Iris pigment epithelial cell (primary cell): ENCODE data around the gene TMEM255B.
"Not testable (repeated sequence)": the region's sequence is repeated elsewhere in the genome, so short reads cannot be mapped to it uniquely, and the experiment has no call there.

Experiments used
- DNase-seq: peaks from one replicate; pipeline ENCODE4 v3.0.0-alpha.2; 2011; ENCODE audit warnings: low read depth

Gene TMEM255B

DNA sequence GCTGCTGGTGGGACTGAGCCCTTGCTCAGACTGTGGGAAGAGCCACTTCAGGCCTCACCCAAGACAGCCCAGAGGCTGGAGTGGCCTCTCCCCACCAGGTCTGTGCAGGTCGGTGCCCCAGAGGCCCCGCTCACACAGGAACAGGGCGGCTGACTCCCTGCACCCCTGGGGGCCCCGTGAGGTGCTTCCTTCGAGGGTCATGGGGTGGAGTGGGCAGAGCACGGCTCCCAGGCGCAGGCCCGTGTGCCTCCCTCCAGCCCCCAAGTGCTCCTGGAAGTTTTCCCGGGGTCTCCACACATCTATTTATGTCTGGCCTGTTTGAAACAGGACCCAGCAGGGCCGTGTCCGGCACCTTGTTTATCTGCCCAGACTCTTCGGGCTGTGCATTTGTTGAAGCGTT lies 9.5 kb upstream of the TMEM255B start:
- no peak for DNase-seq

DNA sequence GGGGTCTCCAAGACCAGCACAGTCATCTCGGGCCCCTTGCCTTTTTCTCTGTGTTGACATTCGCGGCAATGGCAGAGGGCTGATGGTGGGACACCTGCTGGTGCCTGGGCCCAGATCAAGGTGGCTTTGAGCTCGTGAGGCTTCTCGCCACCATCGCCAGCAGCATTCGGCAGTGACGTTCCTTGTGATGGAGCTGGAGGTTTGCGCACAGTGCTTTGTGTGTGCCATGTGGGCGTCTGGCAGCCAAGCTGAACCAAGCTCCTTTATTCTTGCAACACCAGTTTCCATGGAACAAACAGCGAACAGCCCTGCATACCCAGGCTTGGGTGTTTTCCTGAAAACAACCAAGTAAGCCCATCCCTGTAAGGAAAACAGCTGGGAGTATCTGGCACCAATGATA lies 9.1 kb upstream of the TMEM255B start:
- no peak for DNase-seq

- no peak for DNase-seq
Measured at GRCh38 chr13:113750554-113751399, 8.2 kb upstream of the TMEM255B start.

DNA sequence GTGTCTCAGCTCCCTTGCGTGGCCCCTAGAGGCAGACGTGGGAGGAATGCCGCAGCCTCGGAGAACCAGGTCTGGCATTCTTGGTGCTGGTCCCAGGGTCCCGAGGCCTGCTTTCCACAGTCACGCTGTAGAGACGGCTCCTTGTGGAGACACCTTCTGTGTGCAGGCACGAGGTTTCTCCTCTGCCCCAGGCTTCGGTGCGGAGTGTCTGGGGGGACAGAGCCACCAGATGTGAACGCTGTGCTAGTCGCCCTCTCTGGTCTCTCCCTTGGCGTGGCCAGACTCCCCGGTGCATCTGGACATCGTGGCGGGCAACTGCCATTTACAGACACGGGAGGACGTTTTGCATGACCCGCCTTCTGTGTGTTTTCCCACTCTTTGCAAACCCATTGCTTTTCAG lies 7.5 kb upstream of the TMEM255B start:
- DNase-seq = no peak

DNA sequence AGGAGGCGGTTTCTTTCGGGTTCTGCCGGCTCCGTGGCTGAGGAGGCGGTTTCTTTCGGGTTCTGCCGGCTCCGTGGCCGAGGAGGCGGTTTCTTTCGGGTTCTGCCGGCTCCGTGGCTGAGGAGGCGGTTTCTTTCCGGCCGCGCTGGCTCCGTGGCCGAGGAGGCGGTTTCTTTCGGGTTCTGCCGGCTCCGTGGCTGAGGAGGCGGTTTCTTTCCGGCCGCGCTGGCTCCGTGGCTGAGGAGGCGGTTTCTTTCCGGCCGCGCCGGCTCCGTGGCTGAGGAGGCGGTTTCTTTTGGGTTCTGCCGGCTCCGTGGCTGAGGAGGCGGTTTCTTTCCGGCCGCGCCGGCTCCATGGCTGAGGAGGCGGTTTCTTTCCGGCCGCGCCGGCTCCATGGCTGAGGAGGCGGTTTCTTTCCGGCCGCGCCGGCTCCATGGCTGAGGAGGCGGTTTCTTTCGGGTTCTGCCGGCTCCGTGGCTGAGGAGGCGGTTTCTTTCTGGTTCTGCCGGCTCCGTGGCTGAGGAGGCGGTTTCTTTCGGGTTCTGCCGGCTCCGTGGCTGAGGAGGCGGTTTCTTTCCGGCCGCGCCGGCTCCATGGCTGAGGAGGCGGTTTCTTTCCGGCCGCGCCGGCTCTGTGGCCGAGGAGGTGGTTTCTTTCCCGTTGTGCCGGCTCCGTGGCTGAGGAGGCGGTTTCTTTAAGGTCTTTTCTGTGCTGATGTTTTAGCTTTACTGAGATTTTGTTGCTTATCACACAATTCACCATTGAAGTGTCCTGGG lies 6.6 kb upstream of the TMEM255B start:
- DNase-seq = not testable (repeated sequence)

DNA sequence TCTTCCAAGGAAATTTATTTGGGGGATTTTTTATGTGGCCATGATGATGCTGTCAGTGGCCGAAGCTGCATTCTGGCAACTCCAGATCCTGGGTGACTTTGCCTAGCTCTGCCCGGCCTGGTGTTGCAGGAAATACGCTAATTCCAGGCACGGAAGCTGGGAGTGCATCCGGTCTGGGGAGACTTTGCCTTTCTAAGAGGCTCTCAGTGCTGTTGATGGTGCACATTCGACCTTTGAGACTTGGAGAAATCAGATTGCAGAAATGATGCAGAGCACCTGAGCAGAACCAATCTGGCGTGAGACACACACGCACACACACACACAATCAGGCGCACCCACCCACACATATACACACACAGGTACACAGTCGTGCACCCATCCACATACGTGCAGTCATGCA lies 5.9 kb upstream of the TMEM255B start:
- DNase-seq = no peak

- no peak for DNase-seq
Measured at GRCh38 chr13:113754242-113754641, 4.8 kb upstream of the TMEM255B start.

GRCh38 chr13:113754691-113755090 lies 4.3 kb upstream of the TMEM255B start:
- no peak for DNase-seq

DNA sequence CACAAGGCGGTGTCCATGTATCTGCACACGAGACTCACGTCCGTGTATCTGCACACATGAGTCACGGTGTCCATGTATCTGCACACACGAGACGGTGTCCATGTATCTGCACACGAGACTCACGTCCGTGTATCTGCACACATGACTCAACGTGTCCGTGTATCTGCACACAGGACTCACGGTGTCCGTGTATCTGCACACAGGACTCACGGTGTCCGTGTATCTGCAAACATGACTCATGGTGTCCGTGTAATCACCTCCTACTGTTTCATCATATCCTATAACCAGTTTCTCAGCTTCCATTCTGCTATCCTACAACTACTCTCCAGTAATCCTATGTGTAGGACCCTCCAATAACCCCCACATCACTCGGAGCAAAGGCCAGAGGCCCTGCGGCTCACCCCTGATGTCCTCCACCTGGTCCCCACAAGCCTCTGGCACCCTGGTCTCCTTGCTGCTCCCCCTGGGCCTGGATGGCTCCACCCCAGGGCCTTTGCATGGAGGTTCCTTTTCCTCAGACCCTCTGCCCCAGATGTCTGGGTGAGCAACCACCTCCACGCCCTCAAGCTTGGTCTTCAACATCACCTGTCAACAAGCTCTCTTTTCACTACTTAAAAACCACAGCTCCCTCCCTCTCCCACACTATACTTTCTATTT lies 2.5 kb upstream of the TMEM255B start:
- peak; percentile 47 for DNase-seq

GRCh38 chr13:113759525-113760137 lies 605 bp downstream of the TMEM255B start:
- peak; percentile 9 for DNase-seq

DNA sequence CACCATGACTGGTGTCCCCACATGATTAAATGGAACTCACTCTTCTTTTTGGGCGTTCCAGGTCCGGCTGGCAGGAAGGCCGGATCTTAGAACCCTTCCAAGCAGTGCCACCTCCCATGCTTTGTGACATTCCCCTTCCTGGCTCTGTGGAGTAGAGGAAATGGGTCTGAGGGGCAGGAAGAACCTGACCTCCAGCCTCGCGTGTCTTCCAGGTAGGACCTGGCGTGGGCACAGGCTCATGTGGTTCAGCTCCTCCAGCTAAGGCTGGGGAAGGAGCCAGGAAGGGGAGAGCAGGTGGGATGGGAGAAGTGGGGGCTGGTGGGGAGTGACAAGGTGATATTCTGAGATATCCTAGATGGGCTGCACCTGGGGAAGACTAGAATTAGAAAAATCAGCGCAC lies 2.1 kb downstream of the TMEM255B start:
- no peak for DNase-seq

GRCh38 chr13:113762075-113762474 lies 3.0 kb downstream of the TMEM255B start:
- DNase-seq = no peak

DNA sequence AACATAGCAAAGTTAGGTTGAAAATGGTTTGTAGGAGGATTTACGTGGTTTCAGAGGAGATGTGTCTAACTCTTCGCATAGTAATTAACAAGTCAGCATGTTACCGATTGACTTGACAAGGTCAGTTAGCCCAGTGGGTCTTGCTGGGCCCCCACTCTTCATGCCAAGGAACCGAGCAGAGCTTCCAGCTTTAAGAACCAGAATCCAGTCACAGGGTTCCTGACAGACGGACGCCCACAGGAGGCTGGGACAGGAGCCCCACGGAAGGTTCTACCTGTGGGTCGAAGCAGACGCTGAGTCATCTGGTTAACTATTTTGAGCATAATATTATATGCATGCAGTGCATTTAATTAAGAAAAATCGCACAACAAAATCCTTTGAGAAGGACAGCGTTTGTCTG lies 3.5 kb downstream of the TMEM255B start:
- no peak for DNase-seq

DNA sequence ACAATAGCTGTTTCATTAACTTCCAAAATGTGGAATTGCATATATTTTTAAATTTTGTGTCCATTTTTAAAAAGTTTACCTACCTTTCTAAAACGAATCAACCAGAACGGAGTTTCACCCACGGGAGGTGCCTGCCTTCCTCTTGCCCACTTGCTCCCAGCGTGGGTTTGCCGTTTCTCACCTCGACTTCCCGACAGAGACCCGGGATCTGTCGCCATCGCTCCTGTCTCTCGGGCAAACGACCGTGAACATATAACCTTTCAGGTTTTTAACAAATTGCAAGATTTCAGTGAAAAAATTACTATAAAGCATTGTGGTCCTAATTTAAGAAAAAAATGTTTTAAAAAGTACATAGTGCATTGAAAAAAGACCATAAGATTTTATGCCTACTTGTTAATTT lies 4.2 kb downstream of the TMEM255B start:
- DNase-seq = no peak

DNA sequence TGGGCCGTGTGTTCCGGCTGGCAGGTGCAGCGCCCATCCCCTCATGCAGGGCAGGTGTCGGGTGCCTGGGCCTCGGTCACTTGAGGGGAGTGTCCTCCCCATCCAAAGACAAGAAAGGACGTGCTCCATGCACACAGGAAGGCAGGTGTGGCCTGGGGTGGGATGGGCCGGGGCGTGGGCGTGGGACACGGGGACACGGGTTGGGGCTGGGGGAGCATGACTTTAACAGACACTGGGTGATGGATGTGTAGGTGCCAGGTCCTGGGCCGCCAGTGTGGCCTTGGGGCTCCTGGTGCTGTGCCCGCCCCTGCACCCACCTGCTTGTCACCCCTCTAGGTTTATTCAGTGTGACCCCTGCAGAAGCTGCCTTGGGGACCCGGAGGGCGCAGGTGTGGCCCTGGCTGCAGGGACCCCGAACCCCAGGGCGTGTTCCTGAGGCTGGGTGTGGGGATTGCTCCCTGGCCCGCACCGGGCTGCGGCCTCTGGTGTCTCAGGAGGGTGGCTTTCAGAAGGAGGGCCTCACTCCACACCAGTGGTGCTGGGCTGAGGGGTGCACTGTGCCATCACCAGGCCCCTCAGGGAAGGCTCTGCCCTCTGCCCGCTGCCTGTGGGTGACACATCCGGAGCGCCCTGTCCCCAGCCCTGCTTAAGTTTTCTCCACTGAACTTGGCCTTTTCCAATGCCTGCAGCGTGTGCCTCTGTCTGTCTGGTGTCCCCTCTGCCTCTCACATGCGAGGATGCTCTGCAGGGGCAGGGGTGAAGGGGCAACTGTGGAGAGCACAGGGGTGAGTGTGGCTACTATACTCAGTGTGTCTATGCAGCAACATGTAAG lies 5.2 kb downstream of the TMEM255B start:
- no peak for DNase-seq

DNA sequence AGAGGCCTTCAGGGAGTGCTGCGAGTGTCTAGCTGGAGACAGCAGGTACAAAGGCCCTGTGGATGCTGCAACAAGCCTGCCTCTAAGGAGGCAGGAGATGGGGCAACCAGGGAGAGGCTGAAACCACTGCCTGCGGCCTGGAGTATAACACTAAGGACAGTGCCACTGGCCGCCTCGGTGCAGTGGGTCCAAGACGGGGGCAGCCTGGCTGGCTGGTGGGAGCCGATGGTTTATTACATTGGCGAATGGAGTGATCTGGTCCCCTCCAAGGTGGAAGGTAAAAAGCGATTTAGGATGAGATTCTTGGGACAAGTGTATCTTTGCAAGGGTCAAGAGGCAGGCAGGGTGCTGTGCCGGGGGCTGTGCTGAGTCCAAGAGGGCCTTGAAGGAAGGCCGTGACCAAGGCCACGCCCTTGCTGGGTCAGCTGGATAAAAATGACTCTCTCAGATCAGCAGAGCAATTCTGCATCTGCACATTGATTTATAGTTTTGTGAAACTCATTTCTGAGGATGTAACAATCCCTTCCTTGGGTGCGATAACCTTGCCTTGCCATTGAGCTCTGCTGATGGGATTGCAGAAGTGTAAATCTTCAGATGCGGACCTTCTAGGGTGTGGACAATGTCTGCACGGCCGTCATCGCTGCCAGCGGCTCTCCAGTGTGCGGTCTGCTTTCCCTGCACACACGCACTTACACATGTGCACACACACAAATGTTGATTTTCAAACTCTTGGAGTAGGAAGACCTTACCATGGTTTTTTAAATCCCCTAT lies 6.0 kb downstream of the TMEM255B start:
- no peak for DNase-seq

DNA sequence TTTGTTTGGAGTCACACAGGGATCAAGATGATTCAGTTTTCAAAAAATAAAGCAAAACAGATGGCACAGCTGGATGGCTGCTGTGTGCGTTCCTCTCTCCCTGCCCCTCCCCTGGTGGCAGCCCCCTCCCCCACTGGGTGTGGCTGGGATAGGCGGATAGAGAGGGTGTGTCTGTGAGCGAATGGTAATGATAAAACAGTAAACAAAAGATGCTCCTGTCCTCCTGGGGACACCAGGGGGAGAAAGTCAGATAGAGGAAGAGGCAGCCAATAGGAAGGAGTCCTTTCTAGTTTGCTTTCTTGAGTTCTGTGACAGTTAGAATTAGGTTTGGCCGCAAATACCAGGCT lies 6.5 kb downstream of the TMEM255B start:
- DNase-seq = no peak

- DNase-seq = no peak
Measured at GRCh38 chr13:113766035-113766800, 7.2 kb downstream of the TMEM255B start.

DNA sequence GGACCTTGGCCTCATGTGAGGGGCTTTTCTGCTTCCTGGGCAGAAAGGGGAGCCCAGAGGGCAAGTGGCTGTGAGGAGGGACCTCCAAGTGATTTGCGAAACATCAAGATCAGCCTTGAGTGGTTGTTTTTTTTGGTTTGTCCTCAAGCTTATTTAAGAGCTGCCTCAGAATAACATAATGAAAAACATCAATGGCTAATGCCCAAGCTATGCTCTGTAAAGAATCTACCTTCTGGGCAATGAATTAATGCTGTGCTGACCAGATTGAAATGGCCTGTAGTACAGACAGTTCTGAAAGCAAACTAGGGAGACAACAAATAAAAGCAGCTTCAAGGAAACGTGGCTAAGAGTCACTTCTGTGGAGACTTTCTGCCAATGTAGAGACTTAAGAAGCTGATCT lies 8.3 kb downstream of the TMEM255B start:
- DNase-seq = no peak
